K562 (cell line): ENCODE measurements around the gene SHISA9.

Experiments used
- MAZ ChIP-seq, 2 experiments: fragments of 450-650 bp in 1 of 2; sonication (generic) in 1 of 2; formaldehyde crosslinking; IDR thresholded peaks in 1 of 2; conservative IDR thresholded peaks in 1 of 2; 2 replicates each; pipeline versions ENCODE4 v1.4.0 to v1.5.0; 2020; ENCODE audit warnings: mild to moderate bottlenecking in 1 of 2, missing genetic modification reagents in 1 of 2
- NEUROD1 ChIP-seq: fragments of 150-350 bp; IDR thresholded peaks from 2 replicates; pipeline ENCODE4 v1.6.1; 2014; ENCODE audit warnings: borderline replicate concordance, low read length, low read depth; ENCODE audit not compliant: partially characterized antibody
- TF ChIP-seq, protein P1 (sequence below), 3 experiments: IDR thresholded peaks in 2 of 3; conservative IDR thresholded peaks in 1 of 3; 2 replicates each; pipeline ENCODE4 v1.5.1; 2011 to 2012; ENCODE audit warnings: low read length in 3 of 3, mild to moderate bottlenecking in 3 of 3, control low read depth in 2 of 3, improper control_type of control experiment in 1 of 3, inconsistent platforms in 1 of 3, low read depth in 1 of 3, mixed read lengths in 1 of 3, moderate library complexity in 1 of 3; ENCODE audit not compliant: insufficient read depth in 2 of 3

GRCh38 chr16:13067648-13068047 is 166.2 kb downstream of the SHISA9 start:
- TF ChIP-seq MAZ (CRISPR knock-in tag; conservative IDR thresholded peaks at IDR 0.05 in 1 of 2, IDR thresholded peaks at IDR 0.05 in 1 of 2) (no peak), NEUROD1 (no peak)
- TF ChIP-seq, protein P1, sequence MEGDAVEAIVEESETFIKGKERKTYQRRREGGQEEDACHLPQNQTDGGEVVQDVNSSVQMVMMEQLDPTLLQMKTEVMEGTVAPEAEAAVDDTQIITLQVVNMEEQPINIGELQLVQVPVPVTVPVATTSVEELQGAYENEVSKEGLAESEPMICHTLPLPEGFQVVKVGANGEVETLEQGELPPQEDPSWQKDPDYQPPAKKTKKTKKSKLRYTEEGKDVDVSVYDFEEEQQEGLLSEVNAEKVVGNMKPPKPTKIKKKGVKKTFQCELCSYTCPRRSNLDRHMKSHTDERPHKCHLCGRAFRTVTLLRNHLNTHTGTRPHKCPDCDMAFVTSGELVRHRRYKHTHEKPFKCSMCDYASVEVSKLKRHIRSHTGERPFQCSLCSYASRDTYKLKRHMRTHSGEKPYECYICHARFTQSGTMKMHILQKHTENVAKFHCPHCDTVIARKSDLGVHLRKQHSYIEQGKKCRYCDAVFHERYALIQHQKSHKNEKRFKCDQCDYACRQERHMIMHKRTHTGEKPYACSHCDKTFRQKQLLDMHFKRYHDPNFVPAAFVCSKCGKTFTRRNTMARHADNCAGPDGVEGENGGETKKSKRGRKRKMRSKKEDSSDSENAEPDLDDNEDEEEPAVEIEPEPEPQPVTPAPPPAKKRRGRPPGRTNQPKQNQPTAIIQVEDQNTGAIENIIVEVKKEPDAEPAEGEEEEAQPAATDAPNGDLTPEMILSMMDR (IDR thresholded peaks at IDR 0.05 in 2 of 3, conservative IDR thresholded peaks at IDR 0.05 in 1 of 3; ENCODE audit: insufficient read depth in 2 of 3, low read depth in 1 of 3, low read length in 3 of 3) = no peak
